GM21723 (cell line): ENCODE measurements around the gene CX3CR1.
"Not testable (repeated sequence)": the region's sequence is repeated elsewhere in the genome, so short reads cannot be mapped to it uniquely, and the experiment has no call there.

ENCODE experiments used
- ATAC-seq: cut with Tn5 transposase; IDR thresholded peaks from one replicate; pipeline ENCODE4 v1.9.1; 2021; ENCODE audit warnings: mild to moderate bottlenecking, moderate library complexity; ENCODE audit not compliant: unreplicated experiment

CX3CR1 gene

GRCh38 chr3:39228496-39228895 lies 51.3 kb downstream of the CX3CR1 start:
- no peak for ATAC-seq

- ATAC-seq, result not testable (repeated sequence)
Observed at GRCh38 chr3:39227596-39227995, 52.2 kb downstream of the CX3CR1 start.

GRCh38 chr3:39226106-39226741 lies 53.6 kb downstream of the CX3CR1 start:
- ATAC-seq, result peak; percentile 83

- no peak for ATAC-seq
Observed at GRCh38 chr3:39224288-39224687, 55.5 kb downstream of the CX3CR1 start.

GRCh38 chr3:39222939-39223338 lies 56.9 kb downstream of the CX3CR1 start:
- ATAC-seq, result no peak

GRCh38 chr3:39222462-39222861 lies 57.4 kb downstream of the CX3CR1 start:
- ATAC-seq, result no peak

GRCh38 chr3:39221141-39221530 lies 58.7 kb downstream of the CX3CR1 start:
- ATAC-seq, result no peak

GRCh38 chr3:39220407-39221140 lies 59.3 kb downstream of the CX3CR1 start:
- ATAC-seq, result peak; percentile 61

- no peak for ATAC-seq
Observed at GRCh38 chr3:39219702-39220101, 60.1 kb downstream of the CX3CR1 start.

GRCh38 chr3:39216176-39216790 lies 63.6 kb downstream of the CX3CR1 start:
- peak; percentile 97 for ATAC-seq

- no peak for ATAC-seq
Observed at GRCh38 chr3:39213613-39214012, 66.2 kb downstream of the CX3CR1 start.
